ENCODE results near the gene NMRK1. TPM values are rescaled to one million over a fixed set of nuclear protein-coding genes. Genes with fewer than 3 reads are reported as not detected.

The NMRK1 gene
- total and polyA plus RNA-seq, 2 of the 13 experiments (the other 11 are each of a cell fraction or from before 2014, with no cell fraction given), result 9.1 to 12.9 TPM

- Histone ChIP-seq H2AFZ (ENCODE audit: low read length) (no peak overlapping the region), H3K9me3 (ENCODE audit: low read length) (no peaks in the 10 kb centered on the region), H3K4me2 (ENCODE audit: low read depth, low read length) (no peak overlapping the region), H3K4me3 (replicated peaks in 1 of 3; ENCODE audit: insufficient read depth in 1 of 3, low read depth in 2 of 3, low read length in 3 of 3) (no peak overlapping the region), H3K9ac (ENCODE audit: insufficient read depth, low read depth, low read length) (no peak overlapping the region), H3K27me3 (ENCODE audit: control insufficient read depth in 1 of 2, insufficient read depth in 2 of 2, low read length in 2 of 2) (no peaks in the 10 kb centered on the region), H3K36me3 (replicated peaks in 1 of 2; ENCODE audit: control insufficient read depth in 1 of 2, insufficient read depth in 2 of 2, low read length in 2 of 2) (no peaks in the 10 kb centered on the region), H4K20me1 (ENCODE audit: insufficient read depth, low read length) (no peaks in the 10 kb centered on the region), H3K27ac (ENCODE audit: extremely low read length, insufficient read depth, low read length) (no peak overlapping the region), H3K79me2 (ENCODE audit: insufficient read depth, low read length) (peaks cover 2% of the 10 kb centered on the region), H3K4me1 (ENCODE audit: insufficient read depth, low read length) (no peaks in the 10 kb centered on the region)
- BruUV-seq (replicated peaks), result no TSS peak
- intact Hi-C loops (cut with micrococcal nuclease; ENCODE audit: unreplicated experiment) (no loop called here), in situ Hi-C loops (cut with HindIII; ENCODE audit: extremely low pct_ligation_motif_present, low pct_unique_long_range_greater_than_20kb) (no loop called here)
- no peak for DNase-seq (ENCODE audit: low spot score)
- WGBS (ENCODE audit: low lambda C conversion rate), result 93% methylated on average over 5 of the region's 5 CpGs
- no peak for FAIRE-seq
- ChIA-PET CTCF (ENCODE audit: low intra/inter-chr PET ratio, low total read pairs) (no interaction called here), POLR2A (no interaction called here)
- TF ChIP-seq NKX3-1 (CRISPR knock-in tag; IDR thresholded peaks at IDR 0.05) (no peak), ZBTB38 (CRISPR knock-in tag; IDR thresholded peaks at IDR 0.05) (no peak), ZNF362 (CRISPR knock-in tag; IDR thresholded peaks at IDR 0.05; ENCODE audit: borderline replicate concordance) (no peak), SMYD3 (CRISPR knock-in tag; IDR thresholded peaks at IDR 0.05) (no peak)
- ATAC-seq, result no peak
These were observed 23.2 kb upstream of the NMRK1 start for GRCh38 chr9:75111019-75111622.

GRCh38 chr9:75109210-75109839 is 21.4 kb upstream of the NMRK1 start:
- Histone ChIP-seq H3K36me3 (replicated peaks in 1 of 2; ENCODE audit: control insufficient read depth in 1 of 2, insufficient read depth in 2 of 2, low read length in 2 of 2) (no peaks in the 10 kb centered on the region), H3K4me2 (ENCODE audit: low read depth, low read length) (no peak overlapping the region), H3K9me3 (ENCODE audit: low read length) (no peaks in the 10 kb centered on the region), H2AFZ (ENCODE audit: low read length) (no peak overlapping the region), H3K27ac (ENCODE audit: extremely low read length, insufficient read depth, low read length) (no peak overlapping the region), H3K9ac (ENCODE audit: insufficient read depth, low read depth, low read length) (no peak overlapping the region), H3K27me3 (ENCODE audit: control insufficient read depth in 1 of 2, insufficient read depth in 2 of 2, low read length in 2 of 2) (no peaks in the 10 kb centered on the region), H3K79me2 (ENCODE audit: insufficient read depth, low read length) (peaks cover 2% of the 10 kb centered on the region), H3K4me3 (replicated peaks in 1 of 3; ENCODE audit: insufficient read depth in 1 of 3, low read depth in 2 of 3, low read length in 3 of 3) (no peak overlapping the region), H4K20me1 (ENCODE audit: insufficient read depth, low read length) (no peaks in the 10 kb centered on the region), H3K4me1 (ENCODE audit: insufficient read depth, low read length) (peaks cover 12% of the 10 kb centered on the region)
- in situ Hi-C loops (cut with HindIII; ENCODE audit: extremely low pct_ligation_motif_present, low pct_unique_long_range_greater_than_20kb) (no loop called here), intact Hi-C loops (cut with micrococcal nuclease; ENCODE audit: unreplicated experiment) (no loop called here)
- ATAC-seq (no peak), FAIRE-seq (no peak), DNase-seq (ENCODE audit: low spot score) (no peak)
- POLR2A ChIA-PET, result no interaction called here
- WGBS (ENCODE audit: low lambda C conversion rate), result 95% methylated on average over 7 of the region's 7 CpGs
- no TSS peak for BruUV-seq (replicated peaks)
- CTCF ChIA-PET (ENCODE audit: low intra/inter-chr PET ratio, low total read pairs), result no interaction called here
- TF ChIP-seq ZSCAN21 (CRISPR knock-in tag; IDR thresholded peaks at IDR 0.05; ENCODE audit: borderline replicate concordance) (no peak), SPEN (CRISPR knock-in tag; IDR thresholded peaks at IDR 0.05; ENCODE audit: low read depth) (no peak), RFXAP (CRISPR knock-in tag; IDR thresholded peaks at IDR 0.05; ENCODE audit: borderline replicate concordance) (no peak), DNMT3B (CRISPR knock-in tag; conservative IDR thresholded peaks at IDR 0.05) (no peak), ZNF44 (CRISPR knock-in tag; IDR thresholded peaks at IDR 0.05) (no peak), ZNF605 (CRISPR knock-in tag; IDR thresholded peaks at IDR 0.05) (no peak)

All from HepG2 (cell line).